Measurements from ENCODE around the gene QPRT.

The QPRT gene

GRCh38 chr16:29644973-29645693 is 33.8 kb upstream of the QPRT start:
- ChIA-PET CTCF (no interaction called here), POLR2A (ENCODE audit: low non-redundant PET) (no interaction called here)
- no peak for DNase-seq (ENCODE audit: low spot score)
- no peak for TF ChIP-seq CTCF (conservative IDR thresholded peaks at IDR 0.05; ENCODE audit: low read depth)
- H3K27ac ChIP-seq = no peak overlapping the region

GRCh38 chr16:29645694-29646187 is 33.2 kb upstream of the QPRT start:
- H3K27ac ChIP-seq = no peak overlapping the region
- POLR2A ChIA-PET (ENCODE audit: low non-redundant PET) = no interaction called here
- no peak for TF ChIP-seq CTCF (conservative IDR thresholded peaks at IDR 0.05; ENCODE audit: low read depth)
- no peak for DNase-seq (ENCODE audit: low spot score)
- CTCF ChIA-PET = no interaction called here

- no peak for DNase-seq (ENCODE audit: low spot score)
- H3K27ac ChIP-seq = no peak overlapping the region
- TF ChIP-seq CTCF (conservative IDR thresholded peaks at IDR 0.05; ENCODE audit: low read depth) = no peak
- ChIA-PET POLR2A (ENCODE audit: low non-redundant PET) (no interaction called here), CTCF (no interaction called here)
Measured at GRCh38 chr16:29646947-29647346, 32.0 kb upstream of the QPRT start.

- TF ChIP-seq CTCF (conservative IDR thresholded peaks at IDR 0.05; ENCODE audit: low read depth) = no peak
- CTCF ChIA-PET = no interaction called here
- no peak for DNase-seq (ENCODE audit: low spot score)
- H3K27ac ChIP-seq = no peak overlapping the region
- POLR2A ChIA-PET (ENCODE audit: low non-redundant PET) = no interaction called here
Measured at GRCh38 chr16:29649588-29650494, 29.1 kb upstream of the QPRT start.

- no peak for TF ChIP-seq CTCF (conservative IDR thresholded peaks at IDR 0.05; ENCODE audit: low read depth)
- no peak overlapping the region for H3K27ac ChIP-seq
- POLR2A ChIA-PET (ENCODE audit: low non-redundant PET) = no interaction called here
- CTCF ChIA-PET = no interaction called here
- DNase-seq (ENCODE audit: low spot score) = no peak
Measured at GRCh38 chr16:29650771-29651170, 28.2 kb upstream of the QPRT start.

GRCh38 chr16:29651774-29652349 is 27.1 kb upstream of the QPRT start:
- CTCF ChIA-PET = no interaction called here
- no peak for TF ChIP-seq CTCF (conservative IDR thresholded peaks at IDR 0.05; ENCODE audit: low read depth)
- POLR2A ChIA-PET (ENCODE audit: low non-redundant PET) = no interaction called here
- DNase-seq (ENCODE audit: low spot score) = no peak
- H3K27ac ChIP-seq = no peak overlapping the region

All from RWPE1 (cell line).